GM21723 (cell line): ENCODE measurements around the gene AHCYL2.
A peak's percentile ranks its signal among the peaks of the same experiment; 100 is the strongest.
"Not testable (repeated sequence)": the region's sequence is repeated elsewhere in the genome, so short reads cannot be mapped to it uniquely, and the experiment has no call there.

Source experiments
- ATAC-seq: cut with Tn5 transposase; IDR thresholded peaks from one replicate; pipeline ENCODE4 v1.9.1; 2021; ENCODE audit warnings: mild to moderate bottlenecking, moderate library complexity; ENCODE audit not compliant: unreplicated experiment

Gene AHCYL2

GRCh38 chr7:129443612-129444011 is 218.8 kb downstream of the AHCYL2 start:
- ATAC-seq, result no peak

- not testable (repeated sequence) for ATAC-seq
Measured at GRCh38 chr7:129444776-129445175, 219.9 kb downstream of the AHCYL2 start.

GRCh38 chr7:129446925-129447324 is 222.1 kb downstream of the AHCYL2 start:
- not testable (repeated sequence) for ATAC-seq

- ATAC-seq, result not testable (repeated sequence)
Measured at GRCh38 chr7:129447445-129447844, 222.6 kb downstream of the AHCYL2 start.

GRCh38 chr7:129448608-129449007 is 223.8 kb downstream of the AHCYL2 start:
- ATAC-seq, result not testable (repeated sequence)

- ATAC-seq, result no peak
Measured at GRCh38 chr7:129450295-129450694, 225.5 kb downstream of the AHCYL2 start.

GRCh38 chr7:129452589-129453231 is 227.9 kb downstream of the AHCYL2 start:
- no peak for ATAC-seq

GRCh38 chr7:129453510-129454248 is 228.8 kb downstream of the AHCYL2 start:
- ATAC-seq, result no peak

- ATAC-seq, result no peak
Measured at GRCh38 chr7:129454249-129454551, 229.4 kb downstream of the AHCYL2 start.

GRCh38 chr7:129456421-129456820 is 231.6 kb downstream of the AHCYL2 start:
- ATAC-seq, result no peak

- ATAC-seq, result no peak
Measured at GRCh38 chr7:129457101-129457500, 232.3 kb downstream of the AHCYL2 start.

GRCh38 chr7:129458171-129458570 is 233.3 kb downstream of the AHCYL2 start:
- no peak for ATAC-seq

GRCh38 chr7:129461809-129462208 is 237.0 kb downstream of the AHCYL2 start:
- no peak for ATAC-seq

- no peak for ATAC-seq
Measured at GRCh38 chr7:129462420-129462819, 237.6 kb downstream of the AHCYL2 start.

- ATAC-seq, result no peak
Measured at GRCh38 chr7:129464194-129464593, 239.4 kb downstream of the AHCYL2 start.

GRCh38 chr7:129465080-129465479 is 240.2 kb downstream of the AHCYL2 start:
- ATAC-seq, result no peak

GRCh38 chr7:129466796-129467195 is 242.0 kb downstream of the AHCYL2 start:
- ATAC-seq, result no peak

GRCh38 chr7:129468087-129468486 is 243.3 kb downstream of the AHCYL2 start:
- ATAC-seq, result no peak

- ATAC-seq, result peak; percentile 75
Measured at GRCh38 chr7:129468547-129468946, 243.7 kb downstream of the AHCYL2 start.

GRCh38 chr7:129469930-129470329 is 245.1 kb downstream of the AHCYL2 start:
- ATAC-seq, result no peak

GRCh38 chr7:129470411-129470810 is 245.6 kb downstream of the AHCYL2 start:
- no peak for ATAC-seq

GRCh38 chr7:129471402-129471827 is 246.6 kb downstream of the AHCYL2 start:
- no peak for ATAC-seq

GRCh38 chr7:129475931-129476330 is 251.1 kb downstream of the AHCYL2 start:
- ATAC-seq, result not testable (repeated sequence)
